Heart right ventricle (tissue), 16 donors: Measurements from ENCODE around the gene CFAP300. TPM values are rescaled to one million over a fixed set of nuclear protein-coding genes. Genes with fewer than 3 reads are reported as not detected.

Experiments used
- ATAC-seq, 8 donors: fragments of 200-7000 bp; cut with Tn5 transposase; one replicate each; pipeline ENCODE4 v1.9.1; 2020; ENCODE audit warnings: mild to moderate bottlenecking in 8 of 8, moderate library complexity in 8 of 8, moderate number of reproducible peaks in 1 of 8
- DNase-seq, 2 donors: peaks; one replicate each; pipeline ENCODE4 v3.0.0-alpha.2; 2020
- H3K27ac ChIP-seq, 10 donors: fragments of 200-600 bp; sonication (generic) in 2 of 10; one replicate each; pipeline versions ENCODE4 v1.5.0 to v1.8.0; 2020 to 2022; ENCODE audit warnings: mild to moderate bottlenecking in 3 of 10
- H3K27me3 ChIP-seq, 7 donors: fragments of 200-600 bp; one replicate each; pipeline ENCODE4 v1.8.0; 2021 to 2022; ENCODE audit warnings: mild to moderate bottlenecking in 2 of 7
- H3K36me3 ChIP-seq, 9 donors: fragments of 200-600 bp; sonication (generic) in 1 of 9; one replicate each; pipeline versions ENCODE4 v1.5.0 to v1.8.0; 2020 to 2022; ENCODE audit warnings: mild to moderate bottlenecking in 2 of 9
- H3K4me1 ChIP-seq, 9 donors: fragments of 200-600 bp; sonication (generic) in 1 of 9; one replicate each; pipeline versions ENCODE4 v1.5.0 to v1.8.0; 2020 to 2022; ENCODE audit warnings: mild to moderate bottlenecking in 4 of 9
- H3K4me3 ChIP-seq, 10 donors: fragments of 200-600 bp; sonication (generic) in 2 of 10; one replicate each; pipeline versions ENCODE4 v1.5.0 to v1.8.0; 2020 to 2022; ENCODE audit warnings: mild to moderate bottlenecking in 7 of 10, moderate library complexity in 2 of 10
- H3K9me3 ChIP-seq, 11 donors: fragments of 200-600 bp in 10 of 11; sonication (generic) in 2 of 11; one replicate each; pipeline versions ENCODE4 v1.5.0 to v1.8.0; 2013 to 2022; ENCODE audit warnings: mild to moderate bottlenecking in 2 of 11, control low read depth in 1 of 11, moderate library complexity in 1 of 11
- CTCF ChIP-seq, 9 donors: fragments of 200-600 bp; sonication (generic) in 2 of 9; IDR thresholded peaks; one replicate each; pipeline versions ENCODE4 v1.5.0 to v1.8.0; 2021 to 2022; ENCODE audit warnings: antibody characterized with exemption in 9 of 9, mild to moderate bottlenecking in 5 of 9, moderate library complexity in 1 of 9
- WGBS, 2 donors: extraction: QIAGEN DNeasy Blood & Tissue Kit; methylation state at CpG; one replicate each; pipeline ENCODE4 v1.1.7; 2013; ENCODE audit warnings: inconsistent platforms in 1 of 2; 5-methylcytosine and 5-hydroxymethylcytosine counted together
- intact Hi-C, 10 donors: fragments of 100-400 bp; cut with DNase I; formaldehyde crosslinking; loops; one replicate each; pipeline versions ENCODE4 v1.11.1 to v1.14.2; 2022
- polyA plus RNA-seq, 2 donors: library from polyadenylated mRNA; stranded (reverse); fragments of 200-250 nt; gene quantifications; one replicate each; pipeline ENCODE4 v1.2.3, GENCODE V29; 2013
- total RNA-seq, 10 donors: library from RNA; stranded (reverse); fragmentation: NEBNext Ultra II Directional in 3 of 10; extraction: Animal tissue kit (Norgen Biotek cat#: 25700) in 3 of 10; gene quantifications; one replicate each; pipeline versions ENCODE4 v1.2.1 to v1.2.4, GENCODE V29; 2021 to 2023
- donor health status: Arrhythmogenic right ventricular cardiomyopathy.
- donor health status: ischemic (EF 13 %, LVEDD 7.1; RV severe dilation, severe dysfunction).
- donor health status: healthy with polysubstance abuse.
- donor health status: DM: no; HTN: yes; CAD: no.
- donor health status: DM: no; HTN: no; CAD: no.
- donor health status: ischemic (EF 25% LVEDD 6.9; RV normal size, moderate dysfunction).
- donor health status: ischemic (EF 25% LVEDD 5.7; RV mildly dilated, moderate dysfunction).
- donor health status: healthy.
- donor health status: DM: yes; HTN: yes; CAD: no.
- donor health status: Ischemic cardiomyopathy.
- donor health status: ischemic (EF 35%, LVEDD 5.7; RV mildly dilated, moderate dysfunction).
- donor health status: nonischemic (EF 11% LVEDD 7.7; RV severe dilation, severe dysfunction).
- donor health status: DM: yes; HTN: yes; CAD: no.
- donor health status: PGD.
- donor health status: ischemic (EF 29% LVEDD 5.4; RV normal size, mild dysfunction).
- donor health status: nonischemic (EF 23%, LVEDD 6.1; RV moderate dilation, normal function).

Gene CFAP300
- total and polyA plus RNA-seq, 12 donors: 0.26 to 1.8 (median 0.65) TPM; not detected in 1

DNA sequence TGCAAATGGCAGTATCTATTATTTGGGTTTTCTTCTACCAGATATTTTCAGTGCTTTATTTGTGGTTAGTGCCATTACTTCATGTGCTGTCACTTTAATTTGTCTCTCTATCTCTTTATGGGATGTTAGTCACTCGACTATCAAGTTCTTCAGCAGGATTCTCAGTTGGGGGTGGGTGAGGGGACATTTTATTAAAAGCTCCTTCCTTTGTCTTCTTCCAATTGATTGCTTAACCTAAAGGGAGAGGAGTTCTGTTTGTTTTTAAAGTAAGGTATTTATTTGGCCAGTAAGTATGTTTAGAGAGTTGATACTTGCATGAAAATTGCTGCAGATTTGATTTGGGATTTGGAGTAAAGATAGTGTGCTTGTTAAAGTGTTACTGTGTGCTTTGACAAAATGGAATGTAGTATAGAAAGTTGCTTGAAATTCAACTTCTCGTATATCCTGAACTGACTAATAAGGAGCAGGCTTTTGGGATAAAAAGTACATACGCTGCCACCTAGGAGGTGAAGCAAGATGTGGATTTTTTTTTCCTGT is 73.3 kb downstream of the CFAP300 start:
- no peak for TF ChIP-seq CTCF (IDR thresholded peaks at IDR 0.05)
- H3K9me3 ChIP-seq: peaks cover 0 to 10% (median 0%) of the 10 kb centered on the region in 11 donors
- peaks cover 0 to 25% (median 0%) of the 10 kb centered on the region in 7 donors for H3K27me3 ChIP-seq
- peaks cover 0 to 19% (median 0%) of the 10 kb centered on the region in 9 donors for H3K36me3 ChIP-seq
- no peak for DNase-seq
- no peak for ATAC-seq
- H3K4me3 ChIP-seq: no peak overlapping the region
- intact Hi-C loops: loop anchor here in 1 of 10 donors (5.0 kb wide), 1 partner anchor 37 kb away; no protein-coding TSS in a partner anchor
- H3K4me1 ChIP-seq: peaks cover 2 to 59% (median 48%) of the 10 kb centered on the region in 9 donors
- H3K27ac ChIP-seq: peak overlapping the region in 1 of 10 donors; percentile 23
- 60 to 72% methylated on average over 3 of the region's 3 CpGs for WGBS, 2 donors

DNA sequence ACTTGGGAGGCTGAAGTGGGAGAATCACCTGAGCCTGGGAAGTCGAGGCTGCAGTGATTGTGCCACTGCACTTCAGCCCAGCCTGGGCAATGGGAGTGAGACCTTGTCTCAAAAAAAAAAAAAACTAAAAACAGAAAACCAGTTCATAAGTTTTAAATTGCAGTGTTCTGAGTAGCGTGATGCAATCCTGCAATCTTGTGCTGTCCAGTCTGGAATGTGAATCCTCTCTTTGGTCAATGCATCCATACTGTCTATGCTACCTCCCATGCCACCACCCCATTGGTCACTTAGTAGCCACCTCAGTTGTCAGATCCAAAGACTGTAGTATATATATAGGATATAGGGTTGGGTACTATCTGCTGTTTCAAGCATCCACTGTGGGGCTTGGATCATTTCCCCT is 74.1 kb downstream of the CFAP300 start:
- no peak for DNase-seq
- peak in 1 of 8 donors; percentile 44 for ATAC-seq
- no peak for TF ChIP-seq CTCF (IDR thresholded peaks at IDR 0.05)
- Histone ChIP-seq H3K4me1 (peaks cover 2 to 59% (median 40%) of the 10 kb centered on the region in 9 donors), H3K36me3 (peaks cover 0 to 10% (median 0%) of the 10 kb centered on the region in 9 donors), H3K4me3 (no peak overlapping the region), H3K27ac (no peak overlapping the region), H3K9me3 (peaks cover 0 to 10% (median 0%) of the 10 kb centered on the region in 11 donors), H3K27me3 (peaks cover 0 to 17% (median 0%) of the 10 kb centered on the region in 7 donors)
- intact Hi-C loops: loop anchor here in 1 of 10 donors (5.0 kb wide), 1 partner anchor 36 kb away; no protein-coding TSS in a partner anchor
- 89 to 100% methylated on average over 2 of the region's 2 CpGs for WGBS, 2 donors

Other genes starting within 250 kb of the CFAP300 start
- 1 to 10 TPM in 6 of 10 donors, under 1 TPM in 4; 0.40 to 1.8 (median 1.2) TPM for gene CEP126, start 132.4 kb upstream of the CFAP300 start, total RNA-seq
- 1 to 10 TPM in 1 of 2 donors, under 1 TPM in 1; 0.25 to 2.5 TPM for gene CEP126, start 132.4 kb upstream of the CFAP300 start, polyA plus RNA-seq
- gene ANGPTL5, start 130.9 kb upstream of the CFAP300 start, total RNA-seq: 1 to 10 TPM in 1 of 10 donors, under 1 TPM in 9; 0.17 to 1.3 (median 0.54) TPM
- gene ANGPTL5, start 130.9 kb upstream of the CFAP300 start, polyA plus RNA-seq: under 1 TPM; 0.09 to 0.95 TPM
- 10 to 100 TPM; 56.5 to 91.3 (median 68.7) TPM for gene YAP1, start 63.0 kb downstream of the CFAP300 start, total RNA-seq
- gene YAP1, start 63.0 kb downstream of the CFAP300 start, polyA plus RNA-seq: 10 to 100 TPM; 15.7 to 19.8 TPM